RWPE2 (cell line): ENCODE measurements around the gene MRTFA.

ENCODE experiments used
- ATAC-seq: fragments of 200-7000 bp; cut with Tn5 transposase; 3 replicates; pipeline ENCODE4 v1.9.1; 2021; ENCODE audit warnings: low read depth
- DNase-seq: peaks from one replicate; pipeline ENCODE4 v3.0.0-alpha.2; 2020; ENCODE audit warnings: low spot score
- H3K27ac ChIP-seq: fragments of 450-650 bp; 2 replicates; pipeline ENCODE4 v1.5.1; 2017; ENCODE audit warnings: mild to moderate bottlenecking; ENCODE audit not compliant: poor library complexity, severe bottlenecking
- H3K27me3 ChIP-seq: fragments of 250-450 bp; sonication (Bioruptor Pico); 2 replicates; pipeline ENCODE4 v1.5.1; 2021; ENCODE audit warnings: mild to moderate bottlenecking, moderate library complexity; ENCODE audit not compliant: insufficient read depth, poor library complexity, severe bottlenecking
- H3K36me3 ChIP-seq: fragments of 250-450 bp; sonication (Bioruptor Pico); 2 replicates; pipeline ENCODE4 v1.5.1; 2020; ENCODE audit warnings: low read depth, mild to moderate bottlenecking, moderate library complexity
- H3K4me1 ChIP-seq: fragments of 250-450 bp; sonication (Bioruptor Pico); 2 replicates; pipeline ENCODE4 v1.5.1; 2021; ENCODE audit warnings: mild to moderate bottlenecking, moderate library complexity; ENCODE audit not compliant: insufficient read depth, poor library complexity, severe bottlenecking
- H3K4me3 ChIP-seq: fragments of 250-450 bp; sonication (Bioruptor Pico); 2 replicates; pipeline ENCODE4 v1.5.1; 2021; ENCODE audit warnings: mild to moderate bottlenecking, moderate library complexity; ENCODE audit not compliant: severe bottlenecking
- H3K9me3 ChIP-seq: fragments of 250-450 bp; sonication (Bioruptor Pico); 2 replicates; pipeline ENCODE4 v1.5.1; 2021; ENCODE audit warnings: mild to moderate bottlenecking, moderate library complexity; ENCODE audit not compliant: severe bottlenecking
- TF ChIP-seq, protein P1 (sequence below): fragments of 450-650 bp; IDR thresholded peaks from one replicate; pipeline ENCODE4 v1.5.1; 2017; ENCODE audit warnings: mild to moderate bottlenecking, moderate library complexity; ENCODE audit not compliant: poor library complexity, severe bottlenecking

Gene MRTFA

DNA sequence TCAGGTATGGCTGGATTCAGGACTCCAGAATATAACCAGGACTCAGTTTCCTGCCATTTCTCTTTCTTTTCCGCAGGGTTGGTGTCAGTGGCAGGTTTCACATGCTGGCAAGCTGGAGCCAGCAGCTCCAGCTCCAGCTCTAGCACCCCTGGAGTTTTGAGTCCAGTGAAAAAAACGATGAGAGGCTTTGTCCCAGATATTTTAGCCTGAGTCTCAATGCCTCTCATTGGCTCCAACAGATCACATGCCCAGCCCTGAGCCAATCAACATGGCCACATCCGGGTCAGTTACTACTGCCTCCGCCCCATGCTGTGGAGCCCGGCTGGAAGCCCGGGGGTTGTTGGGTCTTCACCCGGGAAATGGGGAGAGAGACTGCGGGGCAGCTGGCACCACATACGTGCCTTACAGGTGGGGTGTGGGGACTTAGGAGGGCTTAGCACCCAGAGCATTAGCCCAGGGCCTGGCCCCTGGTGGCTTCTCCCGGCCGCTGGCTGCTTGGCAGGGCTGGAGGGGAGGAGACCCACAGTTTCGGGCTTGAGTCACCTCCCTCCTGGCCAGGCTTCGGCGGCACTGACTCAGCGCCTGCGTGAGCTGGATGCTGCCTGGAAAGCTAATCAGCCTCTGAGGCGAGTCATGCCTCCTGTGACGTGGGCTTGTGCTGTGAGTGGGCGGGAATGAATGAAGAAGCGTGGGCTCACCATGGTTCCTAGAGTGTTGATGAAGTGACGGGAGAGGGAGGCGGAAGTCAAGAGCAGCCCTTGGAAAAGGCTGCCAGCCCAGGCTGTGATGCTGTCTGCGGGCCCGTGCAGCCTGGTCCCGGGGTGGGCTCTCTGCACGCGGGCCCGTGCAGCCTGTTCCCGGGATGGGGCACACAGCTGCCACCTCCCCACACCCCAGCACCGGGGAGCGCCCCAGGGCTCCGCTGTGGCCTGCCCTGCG lies 15.3 kb upstream of the MRTFA start:
- H3K36me3 ChIP-seq = no peaks in the 10 kb centered on the region
- TF ChIP-seq, protein P1, sequence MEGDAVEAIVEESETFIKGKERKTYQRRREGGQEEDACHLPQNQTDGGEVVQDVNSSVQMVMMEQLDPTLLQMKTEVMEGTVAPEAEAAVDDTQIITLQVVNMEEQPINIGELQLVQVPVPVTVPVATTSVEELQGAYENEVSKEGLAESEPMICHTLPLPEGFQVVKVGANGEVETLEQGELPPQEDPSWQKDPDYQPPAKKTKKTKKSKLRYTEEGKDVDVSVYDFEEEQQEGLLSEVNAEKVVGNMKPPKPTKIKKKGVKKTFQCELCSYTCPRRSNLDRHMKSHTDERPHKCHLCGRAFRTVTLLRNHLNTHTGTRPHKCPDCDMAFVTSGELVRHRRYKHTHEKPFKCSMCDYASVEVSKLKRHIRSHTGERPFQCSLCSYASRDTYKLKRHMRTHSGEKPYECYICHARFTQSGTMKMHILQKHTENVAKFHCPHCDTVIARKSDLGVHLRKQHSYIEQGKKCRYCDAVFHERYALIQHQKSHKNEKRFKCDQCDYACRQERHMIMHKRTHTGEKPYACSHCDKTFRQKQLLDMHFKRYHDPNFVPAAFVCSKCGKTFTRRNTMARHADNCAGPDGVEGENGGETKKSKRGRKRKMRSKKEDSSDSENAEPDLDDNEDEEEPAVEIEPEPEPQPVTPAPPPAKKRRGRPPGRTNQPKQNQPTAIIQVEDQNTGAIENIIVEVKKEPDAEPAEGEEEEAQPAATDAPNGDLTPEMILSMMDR = no peak
- H3K27ac ChIP-seq = peak overlapping the region; percentile 97
- H3K4me3 ChIP-seq = peak overlapping the region; percentile 44
- no peaks in the 10 kb centered on the region for H3K27me3 ChIP-seq
- peaks cover 30% of the 10 kb centered on the region for H3K4me1 ChIP-seq
- peak; percentile 98 for DNase-seq
- H3K9me3 ChIP-seq = no peaks in the 10 kb centered on the region
- ATAC-seq = peak; percentile 83

- no peaks in the 10 kb centered on the region for H3K9me3 ChIP-seq
- peaks cover 30% of the 10 kb centered on the region for H3K4me1 ChIP-seq
- ATAC-seq (no peak), DNase-seq (no peak)
- no peaks in the 10 kb centered on the region for H3K27me3 ChIP-seq
- peak overlapping the region; percentile 97 for H3K27ac ChIP-seq
- TF ChIP-seq, protein P1 = no peak
- H3K36me3 ChIP-seq = no peaks in the 10 kb centered on the region
- H3K4me3 ChIP-seq = no peak overlapping the region
Observed at GRCh38 chr22:40651057-40651456, 14.5 kb upstream of the MRTFA start.

DNA sequence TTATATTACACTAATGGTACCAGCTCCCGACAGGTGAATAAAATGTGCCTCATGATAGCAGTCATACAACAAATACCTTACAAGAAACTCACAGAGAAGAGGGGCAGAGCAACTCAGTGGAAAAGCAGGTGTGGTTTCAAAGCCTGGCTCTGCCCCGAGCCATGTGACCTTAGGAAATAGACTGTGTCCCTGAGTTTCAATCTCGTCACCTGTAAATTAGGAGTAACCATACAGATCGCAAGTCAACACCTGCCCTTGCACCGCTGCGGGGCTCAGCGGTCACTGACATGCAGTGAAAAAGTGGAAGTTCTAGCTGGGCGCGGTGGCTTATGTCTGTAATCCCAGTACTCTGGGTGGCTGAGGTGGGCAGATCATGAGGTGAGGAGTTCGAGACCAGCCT lies 11.9 kb upstream of the MRTFA start:
- DNase-seq (no peak), ATAC-seq (no peak)
- Histone ChIP-seq H3K9me3 (no peaks in the 10 kb centered on the region), H3K4me1 (peaks cover 34% of the 10 kb centered on the region), H3K27me3 (no peaks in the 10 kb centered on the region), H3K36me3 (no peaks in the 10 kb centered on the region), H3K4me3 (no peak overlapping the region), H3K27ac (no peak overlapping the region)
- TF ChIP-seq, protein P1 = no peak

GRCh38 chr22:40645579-40646197 lies 9.2 kb upstream of the MRTFA start:
- Histone ChIP-seq H3K4me1 (peaks cover 15% of the 10 kb centered on the region), H3K9me3 (no peaks in the 10 kb centered on the region), H3K4me3 (no peak overlapping the region), H3K36me3 (no peaks in the 10 kb centered on the region), H3K27ac (peak overlapping the region; percentile 80), H3K27me3 (no peaks in the 10 kb centered on the region)
- TF ChIP-seq, protein P1 = no peak
- no peak for DNase-seq
- ATAC-seq = no peak

DNA sequence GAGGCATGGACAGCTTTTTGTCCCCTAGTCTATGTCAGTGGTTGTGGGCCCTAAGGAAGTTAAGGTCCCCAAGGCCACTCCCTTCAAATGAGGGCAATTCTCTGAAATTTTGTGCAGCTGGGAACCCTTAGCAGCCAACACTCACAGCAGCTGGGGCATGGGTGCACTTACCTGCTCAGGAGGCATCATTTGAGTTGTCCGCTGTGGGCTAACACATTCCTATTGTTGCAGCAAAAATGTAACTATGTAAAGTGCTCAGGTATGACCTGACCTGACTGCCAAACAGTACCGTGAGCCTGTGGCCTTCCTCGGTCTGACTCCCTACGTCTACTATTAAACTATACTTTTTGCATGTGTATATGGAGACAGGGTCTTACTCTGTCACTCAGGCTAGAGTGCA lies 5.8 kb upstream of the MRTFA start:
- no peak for ATAC-seq
- H3K9me3 ChIP-seq = no peaks in the 10 kb centered on the region
- no peak overlapping the region for H3K27ac ChIP-seq
- TF ChIP-seq, protein P1 = no peak
- DNase-seq = no peak
- H3K4me1 ChIP-seq = peaks cover 24% of the 10 kb centered on the region
- no peaks in the 10 kb centered on the region for H3K27me3 ChIP-seq
- H3K4me3 ChIP-seq = no peak overlapping the region
- H3K36me3 ChIP-seq = no peaks in the 10 kb centered on the region
